RWPE1 (cell line): Measurements from ENCODE around the gene B3GLCT.

ENCODE experiments used
- CTCF ChIA-PET: fragments of 350-600 bp; sonication (Branson Sonifier 250); formaldehyde crosslinking; extraction: SDS; loops from one replicate; lab custom pipeline; 2021; lab: Yijun Ruan, JAX
- POLR2A ChIA-PET: fragments of 400-600 bp; formaldehyde crosslinking; extraction: SDS; loops from one replicate; lab custom pipeline; 2020; ENCODE audit warnings: antibody characterized with exemption; ENCODE audit not compliant: low non-redundant PET; lab: Yijun Ruan, JAX
- DNase-seq: peaks from one replicate; pipeline ENCODE4 v3.0.0; 2012; ENCODE audit warnings: low spot score
- H3K27ac ChIP-seq: fragments of 450-650 bp; 2 replicates; pipeline ENCODE4 v1.5.1; 2017
- CTCF ChIP-seq: fragments of 450-650 bp; conservative IDR thresholded peaks from 2 replicates; pipeline ENCODE4 v1.5.1; 2017; ENCODE audit warnings: low read depth, mild to moderate bottlenecking

B3GLCT gene

DNA sequence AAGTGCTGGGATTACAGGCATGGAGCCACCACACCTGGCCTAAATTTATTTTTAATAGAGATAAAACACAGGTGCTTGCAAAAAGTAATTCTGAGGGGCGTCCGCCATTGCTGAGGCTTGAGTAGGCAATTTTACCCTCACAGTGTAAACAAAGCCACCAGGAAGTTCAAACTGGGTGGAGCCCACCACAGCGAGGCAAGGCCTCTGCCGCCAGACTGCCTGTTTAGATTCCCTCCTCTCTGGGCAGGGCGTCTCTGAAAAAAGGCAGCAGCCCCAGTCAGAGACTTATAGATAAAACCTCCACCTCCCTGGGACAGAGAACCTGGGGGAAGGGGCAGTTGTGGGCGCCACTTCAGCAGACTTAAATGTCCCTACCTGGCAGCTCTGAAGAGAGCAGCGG, 50.7 kb downstream of the B3GLCT start:
- TF ChIP-seq CTCF = no peak
- H3K27ac ChIP-seq = no peak overlapping the region
- ChIA-PET CTCF (interaction anchor here (0.7 kb wide), 1 partner anchor 326 kb away, joined by 4 read pairs; no protein-coding TSS in a partner anchor), POLR2A (no interaction called here)
- no peak for DNase-seq

- TF ChIP-seq CTCF = no peak
- no peak overlapping the region for H3K27ac ChIP-seq
- DNase-seq = no peak
- CTCF ChIA-PET = no interaction called here
- POLR2A ChIA-PET = no interaction called here
Measured at GRCh38 chr13:31261241-31261640, 61.5 kb downstream of the B3GLCT start.

DNA sequence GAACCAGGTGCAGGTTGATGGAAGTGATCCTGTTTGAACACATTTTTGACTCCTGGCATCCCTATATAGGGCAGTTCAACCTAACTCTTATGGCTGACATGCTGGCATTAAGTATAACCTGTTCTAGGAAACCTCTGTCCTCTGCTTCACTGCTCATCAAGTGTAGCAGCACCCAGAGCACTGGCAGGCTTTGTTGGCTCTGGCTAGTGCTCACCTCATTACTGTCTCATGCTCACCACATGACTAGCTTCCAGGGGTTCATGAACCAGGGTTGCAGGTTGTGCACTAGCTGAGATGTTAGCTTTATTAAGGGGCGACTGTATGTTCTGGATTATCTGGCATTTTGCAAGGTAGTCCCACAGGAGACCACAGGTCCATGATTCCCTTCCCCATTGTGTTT, 63.6 kb downstream of the B3GLCT start:
- no peak overlapping the region for H3K27ac ChIP-seq
- POLR2A ChIA-PET = no interaction called here
- no peak for TF ChIP-seq CTCF
- CTCF ChIA-PET = interaction anchor here (0.6 to 0.7 kb wide), 2 partner anchors 35 to 891 kb away, joined by 3 read pairs; no protein-coding TSS in a partner anchor
- no peak for DNase-seq

DNA sequence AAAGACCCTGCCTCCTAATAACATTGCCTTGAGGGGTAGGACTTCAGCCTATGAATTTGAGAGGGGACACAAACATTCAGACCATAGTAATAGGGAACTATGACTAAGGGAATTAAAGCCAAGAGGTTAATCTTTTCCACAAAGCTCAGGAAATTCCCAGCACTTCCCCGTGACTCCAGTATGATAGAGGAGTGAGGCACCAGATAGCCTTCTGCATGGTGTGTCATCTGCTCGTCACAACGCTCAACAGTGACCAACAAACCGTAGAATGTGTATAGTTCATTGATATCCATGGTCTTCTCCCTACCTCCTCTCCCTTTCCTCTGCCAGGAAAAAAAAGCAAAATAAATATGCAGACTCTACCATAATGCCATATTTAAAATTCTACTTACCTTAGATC, 64.4 kb downstream of the B3GLCT start:
- POLR2A ChIA-PET = no interaction called here
- DNase-seq = no peak
- CTCF ChIA-PET = no interaction called here
- H3K27ac ChIP-seq = no peak overlapping the region
- TF ChIP-seq CTCF = no peak

GRCh38 chr13:31267126-31267784, 67.5 kb downstream of the B3GLCT start:
- ChIA-PET CTCF (interaction anchor here (0.7 kb wide), 1 partner anchor 1048 kb away, joined by 3 read pairs; no protein-coding TSS in a partner anchor), POLR2A (no interaction called here)
- no peak for DNase-seq
- TF ChIP-seq CTCF = no peak
- no peak overlapping the region; the same call in 1 of the 2 replicates for H3K27ac ChIP-seq

- ChIA-PET CTCF (no interaction called here), POLR2A (no interaction called here)
- no peak for DNase-seq
- no peak for TF ChIP-seq CTCF
- H3K27ac ChIP-seq = no peak overlapping the region
Measured at GRCh38 chr13:31274390-31274789, 74.6 kb downstream of the B3GLCT start.
